Middle frontal gyrus (tissue), 1 donor: ENCODE measurements around the gene C17orf114.
A peak's percentile ranks its signal among the peaks of the same experiment; 100 is the strongest.

Source experiments
- DNase-seq: peaks from one replicate; pipeline ENCODE4 v3.0.0-alpha.2; 2015; ENCODE audit warnings: low spot score; ENCODE audit errors: extremely low spot score

C17orf114 gene

DNA sequence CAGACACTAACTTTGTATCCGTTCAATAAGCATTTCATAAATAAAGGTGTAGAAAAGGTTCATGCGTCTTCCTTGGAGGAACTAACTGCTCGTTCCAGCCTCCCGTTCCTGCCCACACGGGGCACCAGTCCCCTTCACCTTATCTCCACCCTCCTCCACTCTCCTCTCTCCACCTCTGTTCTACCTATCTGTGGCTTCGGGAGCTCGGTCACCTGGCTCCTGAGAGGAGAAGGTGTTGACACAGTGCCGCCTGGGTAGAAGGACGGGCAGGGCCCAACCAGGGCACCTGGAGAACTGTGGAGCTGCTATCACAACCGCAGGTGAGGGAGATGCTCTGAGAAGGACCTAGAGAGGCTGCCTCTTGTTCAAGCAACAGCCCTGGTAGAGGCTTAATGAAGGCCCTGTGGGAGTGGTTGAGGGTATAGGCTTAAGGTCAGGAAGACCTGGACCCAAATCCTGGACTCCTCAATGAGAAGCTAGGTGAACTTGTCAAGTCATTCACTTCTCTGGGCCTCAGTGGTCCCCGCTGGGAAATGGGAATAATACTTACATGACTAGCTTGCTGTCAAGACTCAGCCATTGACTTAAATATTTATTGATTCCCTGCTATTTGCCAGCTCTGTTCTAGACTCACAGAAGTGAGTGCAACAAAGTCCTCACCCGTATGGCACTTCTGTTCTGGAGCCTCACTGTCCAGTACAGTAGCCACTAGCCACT is 21.4 kb upstream of the C17orf114 start:
- DNase-seq, result no peak

- no peak for DNase-seq
These were observed 20.7 kb upstream of the C17orf114 start for GRCh38 chr17:4822835-4823234.

GRCh38 chr17:4818276-4818675 is 16.1 kb upstream of the C17orf114 start:
- DNase-seq, result no peak

DNA sequence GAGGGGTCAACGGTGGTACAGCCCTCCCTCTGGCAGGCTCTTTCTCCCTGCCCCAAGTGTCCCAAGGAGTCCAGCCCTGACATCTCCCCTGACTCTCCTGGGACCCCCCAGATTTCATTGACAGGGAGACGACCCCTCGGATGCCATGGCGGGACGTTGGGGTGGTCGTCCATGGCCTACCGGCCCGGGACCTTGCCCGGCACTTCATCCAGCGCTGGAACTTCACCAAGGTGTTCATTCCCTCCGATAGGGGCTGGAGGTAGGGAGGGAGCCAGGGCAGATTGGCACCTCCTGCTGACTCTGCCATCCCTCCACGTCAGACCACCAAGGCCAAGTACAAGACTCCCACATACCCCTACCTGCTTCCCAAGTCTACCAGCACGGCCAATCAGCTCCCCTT is 14.7 kb upstream of the C17orf114 start:
- no peak for DNase-seq

DNA sequence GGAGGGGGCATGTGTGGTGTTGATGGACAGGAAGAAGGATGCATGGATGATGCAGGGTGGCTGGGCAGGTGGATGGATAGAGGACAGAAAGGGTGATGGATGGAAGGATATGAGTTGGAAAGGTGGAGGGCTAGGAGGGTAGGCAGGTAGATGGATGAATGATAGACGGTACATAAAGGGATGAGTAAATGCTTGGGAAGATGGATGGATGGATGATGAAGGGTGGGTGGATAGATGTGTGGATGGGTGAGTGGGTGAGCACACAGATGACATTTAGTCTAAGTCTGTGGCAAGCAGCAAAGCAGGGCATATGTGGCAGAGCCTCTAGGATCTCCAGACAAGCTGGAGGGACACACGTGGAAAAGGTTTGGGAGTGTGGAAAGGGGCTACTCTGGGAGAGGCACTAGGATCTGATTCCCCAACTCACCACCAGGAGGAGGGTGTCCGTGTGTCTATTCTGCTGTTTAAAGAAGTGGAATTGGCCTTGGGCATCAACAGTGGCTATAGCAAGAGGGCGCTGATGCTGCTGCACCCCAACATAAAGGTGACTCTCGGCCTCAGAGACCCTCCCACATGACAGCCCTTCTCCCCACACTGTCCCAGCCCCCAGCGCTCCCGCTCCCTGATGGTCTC is 13.0 kb upstream of the C17orf114 start:
- no peak for DNase-seq

GRCh38 chr17:4812690-4813089 is 10.6 kb upstream of the C17orf114 start:
- no peak for DNase-seq

- DNase-seq, result no peak
These were observed 9.3 kb upstream of the C17orf114 start for GRCh38 chr17:4811471-4811870.

DNA sequence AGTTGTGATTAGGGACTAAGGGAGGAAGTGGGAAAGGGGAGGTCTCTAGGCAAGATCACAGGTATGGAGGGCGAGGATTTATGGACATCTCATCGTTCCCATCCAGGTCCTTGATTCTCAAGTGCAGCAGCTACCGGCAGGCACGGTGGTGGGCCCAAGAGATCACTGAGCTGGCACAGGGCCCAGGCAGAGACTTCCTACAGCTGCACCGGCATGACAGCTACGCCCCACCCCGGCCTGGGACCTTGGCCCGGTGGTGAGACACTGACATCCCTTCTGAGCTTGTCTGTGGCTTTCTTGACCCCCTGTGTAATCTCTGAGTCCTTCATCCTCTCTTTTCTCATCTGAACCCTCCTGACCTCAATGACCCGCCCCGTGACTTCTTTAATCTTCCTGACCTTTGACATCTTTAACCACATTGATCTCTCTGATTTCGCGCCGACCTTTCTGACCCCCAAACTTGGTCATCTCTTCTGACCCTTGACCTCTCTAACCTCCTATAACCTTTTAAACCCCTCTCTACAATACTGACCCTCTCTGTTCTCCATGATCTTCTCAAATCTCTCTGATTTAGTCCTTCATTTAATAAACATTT is 8.7 kb upstream of the C17orf114 start:
- no peak for DNase-seq

DNA sequence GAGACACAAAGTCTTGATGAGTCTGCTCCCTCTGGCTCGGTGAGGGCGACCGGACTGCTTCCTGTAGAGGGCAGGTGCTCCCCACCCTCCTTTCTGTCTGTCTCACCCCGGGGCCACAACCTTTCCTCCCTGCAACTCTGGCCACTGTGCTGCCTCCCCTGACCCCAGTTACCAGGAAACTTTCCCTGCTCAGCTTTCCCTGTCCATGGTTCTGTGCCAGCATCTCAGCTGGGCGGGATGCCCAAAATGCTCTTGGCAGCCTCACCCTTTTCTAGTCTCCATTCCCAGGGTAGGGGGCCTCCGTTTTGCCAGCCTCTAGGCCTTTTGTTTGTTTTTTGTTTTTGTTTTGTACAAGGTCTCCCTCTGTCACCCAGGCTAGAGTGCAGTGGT is 6.2 kb upstream of the C17orf114 start:
- peak; percentile 14 for DNase-seq

DNA sequence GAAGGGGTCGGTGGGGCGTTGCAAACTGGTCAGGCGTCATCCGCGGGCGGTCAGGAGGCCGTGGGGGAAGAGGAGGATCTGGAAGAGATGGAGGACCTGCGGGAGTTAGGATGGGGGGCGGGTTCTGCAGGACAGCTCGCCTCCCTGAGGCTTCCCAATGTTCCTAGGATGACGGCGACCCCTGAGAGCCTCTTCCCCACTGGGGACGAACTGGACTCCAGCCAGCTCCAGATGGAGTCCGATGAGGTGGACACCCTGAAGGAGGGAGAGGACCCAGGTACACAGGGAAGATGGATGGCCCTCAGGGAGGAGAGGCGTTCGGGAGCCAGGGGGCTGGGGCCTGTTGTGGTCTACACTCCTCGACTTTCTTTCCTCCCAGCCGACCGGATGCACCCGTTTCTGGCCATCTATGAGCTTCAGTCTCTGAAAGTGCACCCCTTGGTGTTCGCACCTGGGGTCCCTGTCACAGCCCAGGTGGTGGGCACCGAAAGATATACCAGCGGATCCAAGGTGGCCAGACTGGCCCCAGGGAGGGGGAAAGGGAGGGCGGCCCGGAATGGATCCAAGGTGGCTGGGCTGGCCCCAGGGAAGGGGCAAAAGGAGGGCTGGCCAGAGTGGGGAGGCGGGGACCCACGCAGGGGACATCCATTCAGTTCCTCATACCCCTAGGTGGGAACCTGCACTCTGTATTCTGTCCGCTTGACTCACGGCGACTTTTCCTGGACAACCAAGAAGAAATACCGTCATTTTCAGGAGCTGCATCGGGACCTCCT is 5.7 kb upstream of the C17orf114 start:
- DNase-seq, result no peak

GRCh38 chr17:4806777-4807604 is 4.9 kb upstream of the C17orf114 start, which contains the start of gene PLD2:
Gene PLD2, plus strand, starts transcription at chr17:4807152. Its CDS starts 621 bp downstream, at chr17:4807773.
- peak; percentile 20 for DNase-seq

DNA sequence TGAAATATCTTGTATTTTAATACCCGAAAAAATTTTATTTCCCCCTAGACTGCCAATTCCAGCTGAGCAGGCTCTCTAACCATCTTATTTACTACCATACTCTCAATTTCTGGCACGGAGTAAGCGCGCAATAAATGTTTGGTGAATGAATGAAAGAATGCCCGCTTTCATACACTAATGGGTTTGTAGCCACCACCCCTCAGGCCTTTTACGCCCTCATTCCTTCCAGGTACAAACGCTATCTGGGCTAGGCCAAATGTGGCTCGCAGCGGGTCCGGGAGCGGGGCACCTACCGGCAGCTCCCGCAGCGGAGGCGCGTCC is 4.3 kb upstream of the C17orf114 start:
- no peak for DNase-seq

- DNase-seq, result no peak
These were observed 1.5 kb downstream of the C17orf114 start for GRCh38 chr17:4800462-4801196.

DNA sequence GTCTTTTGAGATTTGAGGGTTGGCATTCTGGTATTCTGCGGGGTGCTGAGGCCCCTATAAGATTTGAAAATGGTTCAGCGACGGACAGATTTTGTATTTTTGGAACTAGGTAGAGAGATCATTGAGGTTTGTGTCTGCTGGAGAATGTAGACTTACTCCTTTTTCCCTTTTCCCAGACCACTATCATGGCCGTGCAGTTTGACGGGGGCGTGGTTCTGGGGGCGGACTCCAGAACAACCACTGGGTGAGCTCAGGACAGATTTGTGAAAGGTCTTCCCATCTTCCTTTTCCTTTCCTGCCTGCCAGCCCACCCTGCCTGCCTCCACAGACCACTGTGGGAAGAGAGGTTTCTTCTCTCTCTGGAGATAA is 5.6 kb downstream of the C17orf114 start:
- DNase-seq, result no peak

DNA sequence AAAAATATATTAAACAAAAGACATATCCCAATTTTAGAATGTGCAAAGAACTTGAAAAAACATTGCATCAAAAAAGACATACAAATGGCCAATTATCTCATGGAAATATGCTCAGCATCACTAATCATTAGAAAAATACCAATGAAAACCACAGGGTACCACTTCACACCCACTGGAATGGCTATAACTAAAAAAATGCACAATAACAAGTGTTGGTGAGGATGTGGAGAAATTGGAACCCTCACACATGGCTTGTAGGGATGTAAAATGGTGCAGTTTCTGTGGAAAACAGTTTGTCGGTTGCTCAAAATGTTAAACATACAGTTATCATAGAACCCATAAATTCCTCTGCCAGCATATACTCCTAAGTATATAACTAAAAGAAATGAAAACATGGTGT is 7.0 kb downstream of the C17orf114 start:
- no peak for DNase-seq

DNA sequence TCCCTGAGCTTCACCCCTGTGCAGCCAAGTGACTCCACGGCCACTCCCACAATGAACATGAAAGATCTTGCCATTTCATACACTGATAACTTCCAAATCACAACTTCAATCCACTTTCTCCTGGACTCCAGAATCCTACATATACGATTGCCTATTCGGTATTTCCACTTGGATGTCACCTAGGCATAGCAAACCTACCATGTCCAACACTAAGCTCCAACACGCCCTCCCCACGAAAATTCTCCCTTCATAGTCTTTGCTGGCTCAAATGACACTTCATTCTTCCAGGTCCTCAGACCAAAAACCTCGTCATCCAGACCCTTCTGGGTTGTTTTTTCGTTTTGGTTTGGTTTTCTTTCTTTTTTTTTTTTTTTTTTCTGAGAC is 11.4 kb downstream of the C17orf114 start:
- DNase-seq, result no peak

DNA sequence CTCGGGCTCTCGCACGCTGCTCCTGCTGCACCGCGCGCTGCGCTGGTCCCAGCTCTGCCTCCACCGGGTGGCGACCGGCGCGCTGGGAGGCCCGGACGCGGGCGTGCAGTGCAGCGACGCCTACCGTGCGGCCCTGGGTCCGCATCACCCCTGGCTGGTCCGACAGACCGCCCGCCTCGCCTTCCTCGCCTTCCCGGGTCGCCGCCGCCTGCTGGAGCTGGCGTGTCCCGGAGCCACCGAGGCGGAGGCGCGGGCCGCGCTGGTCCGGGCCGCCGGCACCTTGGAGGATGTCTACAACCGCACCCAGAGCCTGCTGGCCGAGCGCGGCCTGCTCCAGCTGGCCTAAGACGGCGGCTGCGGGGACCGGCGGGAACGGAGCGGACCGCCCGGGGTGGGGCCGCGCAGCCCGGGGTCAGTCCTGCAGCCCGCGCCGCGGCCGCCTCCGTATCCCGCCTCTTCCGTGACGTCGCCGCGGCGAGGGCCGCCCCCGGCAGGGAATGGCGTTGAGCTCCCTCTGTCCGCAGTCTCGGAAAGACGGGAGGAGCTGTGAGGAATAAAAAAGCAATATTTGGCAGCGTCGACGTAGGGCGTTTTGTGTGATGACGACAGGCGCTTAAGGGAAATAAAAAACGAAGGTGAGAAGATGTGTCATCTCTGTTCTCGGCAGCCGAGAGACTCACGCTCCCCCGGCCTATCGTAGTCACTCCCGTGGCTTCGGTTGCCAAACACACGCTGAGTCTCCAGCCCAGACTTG is 12.0 kb downstream of the C17orf114 start:
- peak; percentile 78 for DNase-seq

GRCh38 chr17:4789701-4789950 is 12.5 kb downstream of the C17orf114 start:
- no peak for DNase-seq

- DNase-seq, result no peak
These were observed 13.1 kb downstream of the C17orf114 start, which contains the start of gene GLTPD2 for GRCh38 chr17:4788807-4789700. Gene GLTPD2, plus strand, starts transcription at chr17:4788964. Its CDS starts 48 bp downstream, at chr17:4789012.
